AG09309 (cell line): ENCODE data around the gene TTBK2.
A peak's percentile ranks its signal among the peaks of the same experiment; 100 is the strongest.

Source experiments
- DNase-seq: peaks from one replicate; pipeline ENCODE4 v3.0.0-alpha.2; 2010; ENCODE audit warnings: low read depth
- H3K4me3 ChIP-seq: 2 replicates; pipeline ENCODE4 v1.5.1; 2011; ENCODE audit warnings: mild to moderate bottlenecking, low read depth, low read length, moderate library complexity; ENCODE audit not compliant: control insufficient read depth
- TF ChIP-seq, protein P1 (sequence below): IDR thresholded peaks from 2 replicates; pipeline ENCODE4 v1.5.1; 2011; ENCODE audit warnings: mild to moderate bottlenecking, low read depth, low read length, inconsistent platforms; ENCODE audit not compliant: insufficient read depth, control insufficient read depth; ENCODE audit errors: missing control alignments

TTBK2 gene

DNA sequence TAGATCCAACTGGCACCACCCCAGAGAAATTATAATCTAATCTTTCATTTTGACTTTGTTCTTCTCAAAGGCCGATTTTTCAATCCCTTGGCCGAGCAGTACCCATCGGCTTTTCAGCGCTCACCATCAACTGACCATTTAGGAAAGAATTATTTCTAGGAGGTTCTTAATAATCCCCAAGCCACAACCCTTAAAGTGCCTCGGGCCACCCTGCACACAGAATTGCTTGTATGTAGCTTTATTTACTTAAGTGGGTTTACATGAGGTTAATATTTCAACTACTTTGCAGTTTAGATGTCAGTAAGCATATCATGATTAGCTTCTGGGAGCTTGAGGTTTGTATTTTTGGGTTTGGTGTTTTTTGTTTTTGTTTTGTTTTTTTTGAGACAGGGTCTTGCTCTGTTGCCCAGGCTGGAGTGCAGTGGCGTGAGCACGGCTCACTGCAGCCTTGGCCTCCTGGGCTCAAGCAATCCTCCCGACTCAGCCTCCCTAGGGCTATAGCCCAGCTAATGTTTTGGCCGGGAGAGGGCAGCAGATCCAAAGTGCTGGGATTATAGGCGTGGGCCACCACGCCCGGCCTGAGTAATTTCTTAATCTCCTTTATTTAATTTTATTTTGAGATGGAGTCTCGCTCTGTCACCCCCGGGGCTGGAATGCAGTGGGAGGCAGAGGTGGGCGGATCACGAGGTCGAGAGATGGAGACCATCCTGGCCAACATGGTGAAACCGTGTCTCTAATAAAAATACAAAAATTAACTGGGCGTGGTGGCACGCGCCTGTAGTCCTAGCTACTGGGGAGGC is 182.8 kb downstream of the TTBK2 start:
- H3K4me3 ChIP-seq = peak overlapping the region; percentile 60
- no peak for DNase-seq

DNA sequence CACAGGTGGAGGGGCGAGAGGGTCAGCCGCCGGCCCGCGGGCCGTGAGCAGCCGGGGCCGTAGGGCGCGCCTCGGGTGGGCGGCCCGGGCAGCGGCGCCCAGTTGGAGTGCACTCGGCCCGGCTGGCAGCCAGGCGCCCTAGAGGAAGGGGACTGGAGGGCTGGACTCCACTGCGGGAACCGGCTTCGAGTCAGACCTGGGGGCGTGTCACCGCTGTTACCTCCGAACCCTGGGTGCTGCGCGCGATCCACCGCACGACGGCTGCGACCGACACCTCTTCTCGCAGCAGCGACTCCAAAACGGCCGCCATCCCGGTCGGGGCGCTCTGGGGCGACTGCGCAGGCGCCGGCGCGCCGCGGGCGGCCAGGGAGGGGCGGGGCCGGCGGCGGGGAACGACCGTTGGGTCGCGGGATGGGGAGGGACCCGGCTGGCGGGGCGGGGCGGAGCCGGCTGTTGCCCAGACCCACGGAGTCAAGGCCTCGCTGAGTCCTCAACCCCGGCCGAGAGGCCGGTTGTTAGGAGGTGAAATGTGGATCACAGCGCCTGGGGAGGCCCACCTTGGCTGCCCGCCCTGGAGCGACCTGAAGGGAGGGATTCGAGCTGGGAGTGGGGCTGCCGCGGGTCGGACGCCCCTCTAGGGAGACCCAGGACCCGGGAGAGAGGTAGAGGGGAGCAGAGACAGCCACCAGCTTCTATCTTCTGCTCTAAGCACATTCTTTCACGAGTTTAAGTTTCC is 183.6 kb downstream of the TTBK2 start, which contains the start of gene CDAN1:
Gene CDAN1 (minus strand): TSS at position 336 of the 736 bp plus-strand sequence. CDS start 26 bp downstream, at position 310.
- peak within 1 kb of the TSS; percentile 79 for H3K4me3 ChIP-seq
- peak; percentile 8 for DNase-seq
- TF ChIP-seq, protein P1, sequence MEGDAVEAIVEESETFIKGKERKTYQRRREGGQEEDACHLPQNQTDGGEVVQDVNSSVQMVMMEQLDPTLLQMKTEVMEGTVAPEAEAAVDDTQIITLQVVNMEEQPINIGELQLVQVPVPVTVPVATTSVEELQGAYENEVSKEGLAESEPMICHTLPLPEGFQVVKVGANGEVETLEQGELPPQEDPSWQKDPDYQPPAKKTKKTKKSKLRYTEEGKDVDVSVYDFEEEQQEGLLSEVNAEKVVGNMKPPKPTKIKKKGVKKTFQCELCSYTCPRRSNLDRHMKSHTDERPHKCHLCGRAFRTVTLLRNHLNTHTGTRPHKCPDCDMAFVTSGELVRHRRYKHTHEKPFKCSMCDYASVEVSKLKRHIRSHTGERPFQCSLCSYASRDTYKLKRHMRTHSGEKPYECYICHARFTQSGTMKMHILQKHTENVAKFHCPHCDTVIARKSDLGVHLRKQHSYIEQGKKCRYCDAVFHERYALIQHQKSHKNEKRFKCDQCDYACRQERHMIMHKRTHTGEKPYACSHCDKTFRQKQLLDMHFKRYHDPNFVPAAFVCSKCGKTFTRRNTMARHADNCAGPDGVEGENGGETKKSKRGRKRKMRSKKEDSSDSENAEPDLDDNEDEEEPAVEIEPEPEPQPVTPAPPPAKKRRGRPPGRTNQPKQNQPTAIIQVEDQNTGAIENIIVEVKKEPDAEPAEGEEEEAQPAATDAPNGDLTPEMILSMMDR = no peak

More for the DNA sequence above, 182.8 kb downstream of the TTBK2 start:
- TF ChIP-seq, protein P1 = peak; percentile 27

DNA sequence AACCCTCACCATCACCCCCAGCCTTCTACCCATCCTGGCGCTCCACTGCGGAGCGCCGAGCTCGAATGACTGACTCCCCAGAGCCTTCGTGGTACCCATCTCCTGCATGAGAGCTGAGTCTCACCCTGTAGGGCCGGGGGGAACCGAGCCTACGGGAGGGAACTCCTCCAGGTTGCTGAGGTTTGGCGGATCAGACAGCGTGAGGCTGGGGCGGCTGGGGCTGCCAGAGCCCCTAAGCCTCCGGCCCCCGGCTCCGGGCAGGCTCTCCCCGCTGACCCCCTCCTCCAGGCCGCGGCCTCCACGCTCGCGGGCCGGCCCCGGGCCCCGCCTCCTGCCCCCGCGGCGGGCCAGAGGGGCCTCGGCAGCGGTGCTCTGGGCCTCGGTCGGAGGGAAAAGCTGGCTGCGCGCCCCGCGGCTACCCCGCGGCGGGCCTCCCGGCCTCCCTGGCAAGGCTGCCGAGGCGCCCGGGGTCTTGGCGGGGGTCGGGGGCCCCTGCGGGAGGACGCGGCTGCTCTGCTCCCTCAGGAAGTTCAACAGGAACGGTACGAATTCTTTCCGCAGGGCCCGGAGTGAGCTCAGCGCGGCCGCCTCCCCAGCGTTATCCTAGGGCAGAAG is 184.3 kb downstream of the TTBK2 start:
- TF ChIP-seq, protein P1 = no peak
- no peak for DNase-seq
- H3K4me3 ChIP-seq = peak overlapping the region; percentile 79

DNA sequence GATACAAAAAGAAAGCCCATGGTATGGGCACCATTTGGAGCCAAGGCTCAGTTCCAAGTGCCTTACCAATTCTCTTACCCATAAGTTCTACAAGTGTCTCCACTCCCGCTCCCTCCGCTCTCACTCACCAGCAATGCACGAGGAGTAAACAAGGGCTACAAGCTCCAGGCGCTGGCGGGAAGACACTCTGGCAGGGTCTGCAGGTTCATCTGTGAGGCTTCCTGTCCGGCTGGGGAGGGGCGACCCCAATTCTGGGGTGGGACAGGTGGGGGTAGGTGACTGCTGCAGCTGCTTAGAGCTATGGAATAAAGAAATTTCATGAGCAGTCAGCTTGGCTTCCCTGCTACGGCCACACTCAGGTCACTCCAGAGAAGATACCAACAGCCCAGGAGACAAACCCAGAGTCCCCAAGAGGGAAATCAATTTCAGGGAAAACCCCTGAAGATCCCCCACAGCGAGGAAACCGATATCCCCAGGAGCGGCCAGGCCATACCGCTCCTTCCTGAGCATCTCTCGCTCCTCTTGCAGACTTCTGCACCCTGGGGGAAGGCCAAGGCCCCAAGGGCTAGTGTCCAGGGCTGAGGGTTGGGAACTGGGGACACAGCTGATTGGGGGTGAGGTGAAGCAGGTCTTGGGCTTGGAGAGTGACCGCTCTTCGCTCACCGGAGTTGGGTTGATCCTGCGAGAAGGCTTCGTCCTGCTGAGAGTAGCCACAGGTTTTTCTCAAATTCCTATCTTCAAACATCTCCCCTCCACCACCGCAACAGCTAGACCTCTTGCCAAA is 185.0 kb downstream of the TTBK2 start:
- no peak for DNase-seq
- TF ChIP-seq, protein P1 = no peak
- H3K4me3 ChIP-seq = peak overlapping the region; percentile 79

DNA sequence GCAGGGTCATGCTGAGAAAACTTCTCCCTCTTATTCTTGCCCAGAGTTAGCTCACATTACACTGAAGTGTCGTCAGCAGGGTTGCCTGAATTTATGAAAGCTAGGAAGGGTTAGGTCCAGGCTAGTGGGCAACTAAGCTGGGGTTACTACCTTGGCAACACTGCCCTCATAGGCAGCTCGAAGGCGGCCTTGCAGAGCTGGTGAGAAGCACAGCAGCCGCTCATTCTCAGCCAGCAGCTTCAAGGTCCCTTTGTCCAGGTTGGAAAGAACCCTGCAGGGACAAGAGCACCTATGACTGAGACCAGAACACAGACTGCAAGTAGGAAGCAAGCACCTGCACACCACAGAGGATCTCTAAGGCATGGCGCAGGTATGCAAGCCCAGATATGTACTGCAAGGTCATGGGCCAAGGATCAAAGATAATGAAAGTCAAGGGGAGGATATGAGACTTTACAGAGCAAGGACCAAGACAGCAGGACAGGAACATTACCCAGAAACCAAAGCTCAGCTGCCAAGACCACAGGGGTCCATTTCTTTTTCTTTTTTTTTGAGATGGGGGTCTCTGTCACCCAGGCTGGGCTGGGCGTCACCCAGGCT is 186.4 kb downstream of the TTBK2 start:
- TF ChIP-seq, protein P1 = no peak
- H3K4me3 ChIP-seq = no peak overlapping the region
- DNase-seq = no peak
